Endodermal cell (in vitro differentiated cells): Measurements from ENCODE around the gene CDH4. TPM values are rescaled to one million over a fixed set of nuclear protein-coding genes. Genes with fewer than 3 reads are reported as not detected.

Experiments
- DNase-seq: peaks from one replicate; pipeline ENCODE4 v3.0.0-alpha.2; 2017
- H3K27ac ChIP-seq: 2 replicates; pipeline ENCODE4 v1.5.1; 2013; ENCODE audit warnings: mild to moderate bottlenecking, low read depth, low read length, moderate library complexity
- H3K27me3 ChIP-seq: 2 replicates; pipeline ENCODE4 v1.6.1; 2013; ENCODE audit warnings: mild to moderate bottlenecking, low read length, moderate library complexity; ENCODE audit not compliant: insufficient read depth, control insufficient read depth, poor library complexity, severe bottlenecking
- H3K36me3 ChIP-seq: 2 replicates; pipeline ENCODE4 v1.7.0; 2013; ENCODE audit warnings: mild to moderate bottlenecking, low read length, moderate library complexity; ENCODE audit not compliant: control insufficient read depth, insufficient read depth
- H3K4me1 ChIP-seq: one replicate; pipeline ENCODE4 v1.7.0; 2013; ENCODE audit warnings: low read length; ENCODE audit not compliant: control insufficient read depth, insufficient read depth
- H3K4me3 ChIP-seq: 2 replicates; pipeline ENCODE4 v1.5.1; 2013; ENCODE audit warnings: mild to moderate bottlenecking, low read length, moderate library complexity
- H3K9ac ChIP-seq: 2 replicates; pipeline ENCODE4 v1.6.1; 2013; ENCODE audit warnings: mild to moderate bottlenecking, low read length, moderate library complexity; ENCODE audit not compliant: poor library complexity, severe bottlenecking; ENCODE audit errors: extremely low read depth
- H3K9me3 ChIP-seq: 2 replicates; pipeline ENCODE4 v1.6.1; 2013; ENCODE audit warnings: mild to moderate bottlenecking, low read length, moderate library complexity; ENCODE audit not compliant: control insufficient read depth
- H3K27ac Mint-ChIP-seq: 2 replicates; pipeline ENCODE4 v1.8.0; 2020; ENCODE audit warnings: mixed read lengths
- H3K27me3 Mint-ChIP-seq: 2 replicates; pipeline ENCODE4 v1.8.0; 2021; ENCODE audit warnings: mild to moderate bottlenecking, mixed read lengths; ENCODE audit not compliant: insufficient read depth
- H3K36me3 Mint-ChIP-seq: 2 replicates; pipeline ENCODE4 v1.8.0; 2020; ENCODE audit warnings: low read depth, mixed read lengths
- H3K4me1 Mint-ChIP-seq: 2 replicates; pipeline ENCODE4 v1.8.0; 2020; ENCODE audit warnings: mixed read lengths
- H3K4me3 Mint-ChIP-seq: 2 replicates; pipeline ENCODE4 v1.8.0; 2020; ENCODE audit warnings: mild to moderate bottlenecking, moderate library complexity, mixed read lengths
- H3K9me3 Mint-ChIP-seq: 2 replicates; pipeline ENCODE4 v1.8.0; 2020; ENCODE audit warnings: mild to moderate bottlenecking, mixed read lengths
- WGBS, 2 experiments: methylation state at CpG; one replicate each; pipeline versions ENCODE4 v1.1.5 to v1.1.7; 2013; ENCODE audit warnings: missing lambda C conversion rate in 2 of 2, mixed read lengths in 1 of 2; ENCODE audit not compliant: insufficient coverage in 1 of 2, insufficient read length in 1 of 2; 5-methylcytosine and 5-hydroxymethylcytosine counted together
- total RNA-seq, 2 donors: library from RNA; stranded (reverse); fragmentation: NEBNext Ultra II Directional in 1 of 2; extraction: Animal tissue kit (Norgen Biotek cat#: 25700) in 1 of 2; gene quantifications; 2 replicates in 1 of 2; 3 replicates in 1 of 2; pipeline ENCODE4 v1.2.1, GENCODE V29; 2021
- TF ChIP-seq, protein P1 (sequence below): fragments of 200-600 bp; sonication (generic); conservative IDR thresholded peaks from 2 replicates; pipeline ENCODE4 v1.5.0; 2021; ENCODE audit warnings: antibody characterized with exemption, mild to moderate bottlenecking

Gene CDH4
- total RNA-seq, 2 donors from 2014 or later, result 1.8 to 5.8 TPM

- 88 to 100% methylated on average over 1 to 2 of the region's 2 CpGs for WGBS, 2 experiments
- Histone ChIP-seq H3K27ac (no peak overlapping the region), H3K9me3 (no peaks in the 10 kb centered on the region), H3K9ac (no peak overlapping the region), H3K4me1 (no peaks in the 10 kb centered on the region), H3K4me3 (no peak overlapping the region), H3K27me3 (no peaks in the 10 kb centered on the region), H3K36me3 (no peaks in the 10 kb centered on the region)
- no peak overlapping the region for H3K4me3 Mint-ChIP-seq
- no peaks in the 10 kb centered on the region for H3K36me3 Mint-ChIP-seq
- peaks cover 29% of the 10 kb centered on the region for H3K27me3 Mint-ChIP-seq
- H3K27ac Mint-ChIP-seq, result no peak overlapping the region
- H3K9me3 Mint-ChIP-seq, result peaks cover 21% of the 10 kb centered on the region
- no peak for DNase-seq
- TF ChIP-seq, protein P1, sequence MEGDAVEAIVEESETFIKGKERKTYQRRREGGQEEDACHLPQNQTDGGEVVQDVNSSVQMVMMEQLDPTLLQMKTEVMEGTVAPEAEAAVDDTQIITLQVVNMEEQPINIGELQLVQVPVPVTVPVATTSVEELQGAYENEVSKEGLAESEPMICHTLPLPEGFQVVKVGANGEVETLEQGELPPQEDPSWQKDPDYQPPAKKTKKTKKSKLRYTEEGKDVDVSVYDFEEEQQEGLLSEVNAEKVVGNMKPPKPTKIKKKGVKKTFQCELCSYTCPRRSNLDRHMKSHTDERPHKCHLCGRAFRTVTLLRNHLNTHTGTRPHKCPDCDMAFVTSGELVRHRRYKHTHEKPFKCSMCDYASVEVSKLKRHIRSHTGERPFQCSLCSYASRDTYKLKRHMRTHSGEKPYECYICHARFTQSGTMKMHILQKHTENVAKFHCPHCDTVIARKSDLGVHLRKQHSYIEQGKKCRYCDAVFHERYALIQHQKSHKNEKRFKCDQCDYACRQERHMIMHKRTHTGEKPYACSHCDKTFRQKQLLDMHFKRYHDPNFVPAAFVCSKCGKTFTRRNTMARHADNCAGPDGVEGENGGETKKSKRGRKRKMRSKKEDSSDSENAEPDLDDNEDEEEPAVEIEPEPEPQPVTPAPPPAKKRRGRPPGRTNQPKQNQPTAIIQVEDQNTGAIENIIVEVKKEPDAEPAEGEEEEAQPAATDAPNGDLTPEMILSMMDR, result no peak
- H3K4me1 Mint-ChIP-seq, result no peaks in the 10 kb centered on the region
Observed at GRCh38 chr20:61823242-61823641, 571.2 kb downstream of the CDH4 start.

GRCh38 chr20:61828891-61829290, 576.8 kb downstream of the CDH4 start:
- 97% methylated on average over 12 to 14 of the region's 14 CpGs for WGBS, 2 experiments

DNA sequence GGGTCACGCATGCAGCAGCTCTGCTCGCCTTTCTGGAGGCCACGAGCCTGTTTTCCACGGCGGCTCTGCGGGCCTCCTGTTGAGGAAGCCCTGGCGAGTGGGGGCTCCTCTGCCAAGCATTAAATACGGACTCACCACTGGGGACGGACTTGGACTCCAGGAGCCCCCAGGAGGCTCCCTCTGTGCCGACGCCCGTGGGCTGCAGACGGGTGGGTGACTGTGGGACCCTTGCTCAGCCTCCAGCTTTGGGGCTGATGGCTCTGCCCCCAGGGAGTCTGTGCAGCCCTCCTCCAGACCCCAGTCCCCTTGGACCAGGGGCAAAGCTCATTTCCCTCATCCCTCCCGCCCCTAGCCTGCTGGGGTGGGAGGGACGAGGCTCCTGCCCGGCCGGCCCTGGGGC, 577.5 kb downstream of the CDH4 start:
- 92 to 96% methylated on average over 9 to 17 of the region's 17 CpGs for WGBS, 2 experiments

More at GRCh38 chr20:61828891-61829290, 576.8 kb downstream of the CDH4 start:
- Histone ChIP-seq H3K36me3 (no peaks in the 10 kb centered on the region), H3K9me3 (no peaks in the 10 kb centered on the region), H3K4me1 (no peaks in the 10 kb centered on the region), H3K27me3 (no peaks in the 10 kb centered on the region), H3K4me3 (no peak overlapping the region), H3K27ac (no peak overlapping the region), H3K9ac (no peak overlapping the region)
- H3K27me3 Mint-ChIP-seq, result peaks cover 30% of the 10 kb centered on the region
- H3K4me3 Mint-ChIP-seq, result no peak overlapping the region
- no peaks in the 10 kb centered on the region for H3K36me3 Mint-ChIP-seq
- H3K4me1 Mint-ChIP-seq, result no peaks in the 10 kb centered on the region
- no peak for DNase-seq
- peaks cover 27% of the 10 kb centered on the region for H3K9me3 Mint-ChIP-seq
- H3K27ac Mint-ChIP-seq, result no peak overlapping the region
- TF ChIP-seq, protein P1, result no peak

More for the DNA sequence above, 577.5 kb downstream of the CDH4 start:
- Mint-ChIP-seq H3K36me3 (no peaks in the 10 kb centered on the region), H3K27ac (no peak overlapping the region), H3K4me1 (no peaks in the 10 kb centered on the region), H3K9me3 (peaks cover 27% of the 10 kb centered on the region), H3K27me3 (peaks cover 29% of the 10 kb centered on the region), H3K4me3 (no peak overlapping the region)
- Histone ChIP-seq H3K27me3 (no peaks in the 10 kb centered on the region), H3K36me3 (no peaks in the 10 kb centered on the region), H3K27ac (no peak overlapping the region), H3K9ac (no peak overlapping the region), H3K9me3 (no peaks in the 10 kb centered on the region), H3K4me3 (no peak overlapping the region), H3K4me1 (no peaks in the 10 kb centered on the region)
- DNase-seq, result no peak
- TF ChIP-seq, protein P1, result no peak
